CD14-positive monocyte (primary cell): ENCODE measurements around the gene LIFR. TPM values are rescaled to one million over a fixed set of nuclear protein-coding genes. Genes with fewer than 3 reads are reported as not detected.

ENCODE experiments used
- DNase-seq, 3 donors: peaks; one replicate each; pipeline ENCODE4 v3.0.0-alpha.2; 2011 to 2022
- H2AFZ ChIP-seq: 2 replicates; pipeline ENCODE4 v1.6.0; 2012; ENCODE audit warnings: mild to moderate bottlenecking, low read depth, low read length, inconsistent platforms; ENCODE audit not compliant: insufficient read depth, poor library complexity, severe bottlenecking
- H3K27ac ChIP-seq, 2 donors: 1 replicate in 1 of 2; 2 replicates in 1 of 2; pipeline ENCODE4 v1.5.1; 2012 to 2013; ENCODE audit warnings: low read length in 2 of 2, control low read depth in 1 of 2, inconsistent platforms in 1 of 2, low read depth in 1 of 2, mild to moderate bottlenecking in 1 of 2
- H3K27me3 ChIP-seq, 2 donors: one replicate each; pipeline versions ENCODE4 v1.6.0 to v1.6.1; 2011 to 2013; ENCODE audit warnings: low read length in 2 of 2; ENCODE audit not compliant: control insufficient read depth in 2 of 2, insufficient read depth in 2 of 2
- H3K36me3 ChIP-seq, 2 donors: replicated peaks in 1 of 2; 1 replicate in 1 of 2; 2 replicates in 1 of 2; pipeline versions ENCODE4 v1.5.1 to v1.6.1; 2012 to 2013; ENCODE audit warnings: low read length in 2 of 2, control low read depth in 1 of 2, inconsistent platforms in 1 of 2, mild to moderate bottlenecking in 1 of 2; ENCODE audit not compliant: insufficient read depth in 2 of 2, control insufficient read depth in 1 of 2
- H3K4me1 ChIP-seq, 2 donors: 1 replicate in 1 of 2; 2 replicates in 1 of 2; pipeline versions ENCODE4 v1.5.1 to v1.6.1; 2012 to 2013; ENCODE audit warnings: low read length in 2 of 2, control low read depth in 1 of 2, inconsistent platforms in 1 of 2, mild to moderate bottlenecking in 1 of 2, moderate library complexity in 1 of 2; ENCODE audit not compliant: insufficient read depth in 2 of 2, control insufficient read depth in 1 of 2
- H3K4me2 ChIP-seq: replicated peaks from 2 replicates; pipeline ENCODE3; 2012; ENCODE audit warnings: low read length, moderate library complexity, mild to moderate bottlenecking; ENCODE audit not compliant: poor library complexity, severe bottlenecking; ENCODE audit errors: extremely low read depth
- H3K4me3 ChIP-seq, 3 experiments: fragments of 200-600 bp in 1 of 3; sonication (generic) in 1 of 3; replicated peaks in 1 of 3; 1 replicate in 2 of 3; 2 replicates in 1 of 3; pipeline ENCODE4 v1.5.1; 2011 to 2013; ENCODE audit warnings: low read length in 3 of 3, mild to moderate bottlenecking in 3 of 3, control low read depth in 2 of 3, low read depth in 2 of 3, inconsistent platforms in 1 of 3, moderate library complexity in 1 of 3
- H3K79me2 ChIP-seq: 2 replicates; pipeline ENCODE4 v1.6.0; 2012; ENCODE audit warnings: mild to moderate bottlenecking, control low read depth, inconsistent platforms, low read length, moderate library complexity; ENCODE audit not compliant: insufficient read depth
- H3K9ac ChIP-seq: 2 replicates; pipeline ENCODE4 v1.6.0; 2017; ENCODE audit warnings: low read length, mild to moderate bottlenecking; ENCODE audit not compliant: insufficient read depth, poor library complexity, severe bottlenecking
- H3K9me3 ChIP-seq, 2 donors: replicated peaks in 1 of 2; 1 replicate in 1 of 2; 2 replicates in 1 of 2; pipeline versions ENCODE4 v1.5.1 to v1.6.1; 2012 to 2013; ENCODE audit warnings: low read length in 2 of 2, control low read depth in 1 of 2; ENCODE audit not compliant: control insufficient read depth in 1 of 2, insufficient read depth in 1 of 2
- H4K20me1 ChIP-seq: 2 replicates; pipeline ENCODE4 v1.6.0; 2012; ENCODE audit warnings: mild to moderate bottlenecking, low read length, control low read depth, moderate library complexity; ENCODE audit not compliant: insufficient read depth
- H3K27ac Mint-ChIP-seq, 7 donors: one replicate each; pipeline ENCODE4 v1.8.0; 2020; ENCODE audit warnings: mild to moderate bottlenecking in 7 of 7, mixed read lengths in 7 of 7, moderate library complexity in 6 of 7, inconsistent platforms in 2 of 7
- H3K27me3 Mint-ChIP-seq, 3 donors: one replicate each; pipeline ENCODE4 v1.8.0; 2021 to 2022; ENCODE audit warnings: low read depth in 3 of 3, mild to moderate bottlenecking in 3 of 3, mixed read lengths in 3 of 3, moderate library complexity in 3 of 3, inconsistent platforms in 1 of 3
- H3K36me3 Mint-ChIP-seq, 2 donors: one replicate each; pipeline ENCODE4 v1.8.0; 2020; ENCODE audit warnings: mixed read lengths in 2 of 2, inconsistent platforms in 1 of 2, mild to moderate bottlenecking in 1 of 2
- H3K4me1 Mint-ChIP-seq: one replicate; pipeline ENCODE4 v1.8.0; 2020; ENCODE audit warnings: mild to moderate bottlenecking, mixed read lengths
- H3K4me3 Mint-ChIP-seq, 2 donors: one replicate each; pipeline ENCODE4 v1.8.0; 2020; ENCODE audit warnings: mild to moderate bottlenecking in 2 of 2, mixed read lengths in 2 of 2, moderate library complexity in 1 of 2
- H3K9me3 Mint-ChIP-seq, 7 donors: one replicate each; pipeline ENCODE4 v1.8.0; 2020 to 2022; ENCODE audit warnings: mixed read lengths in 7 of 7, mild to moderate bottlenecking in 6 of 7, moderate library complexity in 6 of 7, inconsistent platforms in 2 of 7
- WGBS: methylation state at CpG from one replicate; pipeline ENCODE4 v1.1.5; 2013; ENCODE audit warnings: missing lambda C conversion rate; ENCODE audit not compliant: insufficient coverage; 5-methylcytosine and 5-hydroxymethylcytosine counted together
- intact Hi-C, 2 donors: fragments of 100-400 bp; cut with micrococcal nuclease; formaldehyde crosslinking; loops; one replicate each; pipeline versions ENCODE4 v1.15.0 to v1.15.1; 2023
- polyA plus RNA-seq, 3 donors: library from polyadenylated mRNA; depleted of rRNA in 1 of 3; unstranded in 2 of 3; stranded (reverse) in 1 of 3; fragments of 300-500 nt in 2 of 3; fragments of >200 nt in 1 of 3; fragmentation: Illumina TruSeq in 2 of 3; gene quantifications; 1 replicate in 2 of 3; 2 replicates in 1 of 3; pipeline ENCODE4 v1.2.3, GENCODE V29; 2012 to 2021
- TF ChIP-seq, protein P1 (sequence below): fragments of 200-600 bp; IDR thresholded peaks from one replicate; pipeline ENCODE4 v1.8.0; 2022; ENCODE audit warnings: antibody characterized with exemption, mild to moderate bottlenecking

The LIFR gene
- polyA plus RNA-seq, 3 donors: not detected

DNA sequence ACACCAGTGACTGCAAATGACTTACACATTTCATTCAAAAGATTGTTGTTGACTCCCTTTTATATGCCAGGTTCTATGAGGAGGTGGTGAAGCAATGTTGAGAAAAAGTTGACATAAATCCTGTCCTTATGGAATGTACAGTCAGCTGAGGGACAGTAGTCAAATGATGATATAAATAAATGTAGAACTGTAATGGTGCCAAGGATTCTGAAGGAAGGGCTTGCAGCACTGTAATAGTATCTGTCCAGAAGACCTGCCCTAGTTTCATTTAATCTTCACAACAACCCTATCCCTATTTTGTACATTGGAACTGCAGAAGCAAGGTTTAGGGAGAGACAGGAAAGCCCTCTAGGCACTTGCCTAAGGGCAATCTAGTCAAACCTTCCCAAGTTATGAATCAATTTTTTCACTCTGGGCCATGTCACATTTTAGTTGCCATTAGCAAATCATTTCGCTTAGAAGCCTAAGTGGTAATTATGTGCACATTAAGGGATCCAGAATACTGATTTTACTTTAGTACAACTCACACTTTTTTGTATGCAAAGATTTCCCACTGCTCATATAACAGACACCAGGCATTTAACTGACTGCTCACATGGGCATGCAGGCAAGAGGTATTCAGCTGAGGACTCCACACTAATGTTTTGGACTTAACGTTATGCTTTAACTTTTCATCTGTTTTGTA lies 34.5 kb upstream of the LIFR start:
- Histone ChIP-seq H3K79me2 (no peaks in the 10 kb centered on the region), H3K9ac (no peak overlapping the region), H3K27ac (no peak overlapping the region), H4K20me1 (no peaks in the 10 kb centered on the region), H3K36me3 (no peaks in the 10 kb centered on the region), H3K4me1 (no peaks in the 10 kb centered on the region), H3K4me3 (no peak overlapping the region), H3K4me2 (no peak overlapping the region), H3K27me3 (peaks cover 4 to 12% of the 10 kb centered on the region in 2 donors), H2AFZ (no peak overlapping the region), H3K9me3 (no peaks in the 10 kb centered on the region)
- Mint-ChIP-seq H3K4me1 (peaks cover under 1% of the 10 kb centered on the region), H3K4me3 (no peak overlapping the region), H3K36me3 (no peaks in the 10 kb centered on the region), H3K9me3 (peaks cover 0 to 3% (median 0%) of the 10 kb centered on the region in 7 donors), H3K27ac (no peak overlapping the region), H3K27me3 (peaks cover 5 to 30% (median 22%) of the 10 kb centered on the region in 3 donors)
- TF ChIP-seq, protein P1, sequence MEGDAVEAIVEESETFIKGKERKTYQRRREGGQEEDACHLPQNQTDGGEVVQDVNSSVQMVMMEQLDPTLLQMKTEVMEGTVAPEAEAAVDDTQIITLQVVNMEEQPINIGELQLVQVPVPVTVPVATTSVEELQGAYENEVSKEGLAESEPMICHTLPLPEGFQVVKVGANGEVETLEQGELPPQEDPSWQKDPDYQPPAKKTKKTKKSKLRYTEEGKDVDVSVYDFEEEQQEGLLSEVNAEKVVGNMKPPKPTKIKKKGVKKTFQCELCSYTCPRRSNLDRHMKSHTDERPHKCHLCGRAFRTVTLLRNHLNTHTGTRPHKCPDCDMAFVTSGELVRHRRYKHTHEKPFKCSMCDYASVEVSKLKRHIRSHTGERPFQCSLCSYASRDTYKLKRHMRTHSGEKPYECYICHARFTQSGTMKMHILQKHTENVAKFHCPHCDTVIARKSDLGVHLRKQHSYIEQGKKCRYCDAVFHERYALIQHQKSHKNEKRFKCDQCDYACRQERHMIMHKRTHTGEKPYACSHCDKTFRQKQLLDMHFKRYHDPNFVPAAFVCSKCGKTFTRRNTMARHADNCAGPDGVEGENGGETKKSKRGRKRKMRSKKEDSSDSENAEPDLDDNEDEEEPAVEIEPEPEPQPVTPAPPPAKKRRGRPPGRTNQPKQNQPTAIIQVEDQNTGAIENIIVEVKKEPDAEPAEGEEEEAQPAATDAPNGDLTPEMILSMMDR: no peak
- intact Hi-C loops: no loop called here
- no peak for DNase-seq
- no CpG with 5 or more reads among the region's 2 CpGs for WGBS

GRCh38 chr5:38589629-38590028 lies 33.2 kb upstream of the LIFR start:
- peaks cover 4 to 8% of the 10 kb centered on the region in 2 donors for H3K27me3 ChIP-seq
- H3K4me2 ChIP-seq: no peak overlapping the region
- H4K20me1 ChIP-seq: no peaks in the 10 kb centered on the region
- no peaks in the 10 kb centered on the region for H3K4me1 ChIP-seq
- no peak overlapping the region for H3K9ac ChIP-seq
- no peak overlapping the region for H2AFZ ChIP-seq
- H3K27me3 Mint-ChIP-seq: peaks cover 8 to 24% (median 16%) of the 10 kb centered on the region in 3 donors
- no peak overlapping the region for H3K4me3 Mint-ChIP-seq
- DNase-seq: no peak
- H3K4me3 ChIP-seq: no peak overlapping the region
- H3K79me2 ChIP-seq: no peaks in the 10 kb centered on the region
- no CpG with 5 or more reads among the region's 4 CpGs for WGBS
- no peaks in the 10 kb centered on the region for H3K9me3 ChIP-seq
- no peak overlapping the region for H3K27ac Mint-ChIP-seq
- TF ChIP-seq, protein P1: no peak
- H3K9me3 Mint-ChIP-seq: peaks cover 0 to 3% (median 0%) of the 10 kb centered on the region in 7 donors
- no peaks in the 10 kb centered on the region for H3K36me3 ChIP-seq
- intact Hi-C loops: no loop called here
- H3K27ac ChIP-seq: no peak overlapping the region
- peaks cover 2% of the 10 kb centered on the region for H3K4me1 Mint-ChIP-seq
- no peaks in the 10 kb centered on the region for H3K36me3 Mint-ChIP-seq
